GM12891 (cell line): ENCODE data around the gene TTYH3.

Source experiments
- POLR2A ChIP-seq: IDR thresholded peaks from 2 replicates; pipeline ENCODE4 v1.6.1; 2011; ENCODE audit warnings: low read depth, low read length, control low read depth
- POLR2AphosphoS5 ChIP-seq: IDR thresholded peaks from 2 replicates; pipeline ENCODE4 v1.6.1; 2011; ENCODE audit warnings: low read depth, low read length, control low read depth
- TAF1 ChIP-seq: IDR thresholded peaks from 2 replicates; pipeline ENCODE4 v1.6.1; 2011; ENCODE audit warnings: low read depth, low read length, control low read depth

DNA sequence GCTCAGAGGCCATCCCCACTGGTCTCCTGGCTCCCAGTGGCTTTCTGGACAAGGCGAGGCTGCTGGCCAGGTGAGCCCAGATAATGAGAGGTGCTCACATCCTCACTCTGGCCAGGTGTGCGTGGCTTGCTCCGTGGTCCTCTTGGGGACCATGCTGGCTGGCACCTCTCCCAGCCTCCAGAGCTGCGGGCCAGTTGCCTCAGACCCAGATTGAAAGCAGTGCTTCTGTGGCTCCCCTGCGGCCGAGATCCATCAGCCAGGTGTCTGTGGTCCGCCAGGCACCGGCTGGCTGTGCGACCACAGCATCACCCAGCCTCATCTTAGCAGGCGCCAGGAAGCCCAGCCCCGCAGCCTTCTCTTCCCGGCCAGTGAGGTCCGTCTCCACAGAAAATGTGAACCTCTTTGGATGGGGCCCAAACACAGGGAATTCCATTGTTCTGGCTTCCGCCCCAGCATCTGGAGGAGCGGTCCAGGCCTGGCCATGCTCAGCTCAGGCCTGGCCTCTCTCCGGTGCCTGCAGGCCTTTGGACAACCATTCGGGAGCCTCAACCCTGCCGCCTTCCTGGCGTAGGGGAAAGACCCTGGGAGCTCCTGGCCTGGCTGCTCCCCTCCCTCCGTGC is 5.2 kb upstream of the TTYH3 start:
- TF ChIP-seq TAF1, result no peak
- TF ChIP-seq POLR2A, result no peak
- no peak for TF ChIP-seq POLR2AphosphoS5
